NCI-H82 treated with DMSO at 0.1 percent for 48 hours (cell line): Measurements from ENCODE around the gene GNAQ.

Source experiments
- DNase-seq: peaks from one replicate; lab custom pipeline; 2025; ENCODE audit not compliant: unreplicated experiment; lab: John Stamatoyannopoulos, UW

The GNAQ gene

DNA sequence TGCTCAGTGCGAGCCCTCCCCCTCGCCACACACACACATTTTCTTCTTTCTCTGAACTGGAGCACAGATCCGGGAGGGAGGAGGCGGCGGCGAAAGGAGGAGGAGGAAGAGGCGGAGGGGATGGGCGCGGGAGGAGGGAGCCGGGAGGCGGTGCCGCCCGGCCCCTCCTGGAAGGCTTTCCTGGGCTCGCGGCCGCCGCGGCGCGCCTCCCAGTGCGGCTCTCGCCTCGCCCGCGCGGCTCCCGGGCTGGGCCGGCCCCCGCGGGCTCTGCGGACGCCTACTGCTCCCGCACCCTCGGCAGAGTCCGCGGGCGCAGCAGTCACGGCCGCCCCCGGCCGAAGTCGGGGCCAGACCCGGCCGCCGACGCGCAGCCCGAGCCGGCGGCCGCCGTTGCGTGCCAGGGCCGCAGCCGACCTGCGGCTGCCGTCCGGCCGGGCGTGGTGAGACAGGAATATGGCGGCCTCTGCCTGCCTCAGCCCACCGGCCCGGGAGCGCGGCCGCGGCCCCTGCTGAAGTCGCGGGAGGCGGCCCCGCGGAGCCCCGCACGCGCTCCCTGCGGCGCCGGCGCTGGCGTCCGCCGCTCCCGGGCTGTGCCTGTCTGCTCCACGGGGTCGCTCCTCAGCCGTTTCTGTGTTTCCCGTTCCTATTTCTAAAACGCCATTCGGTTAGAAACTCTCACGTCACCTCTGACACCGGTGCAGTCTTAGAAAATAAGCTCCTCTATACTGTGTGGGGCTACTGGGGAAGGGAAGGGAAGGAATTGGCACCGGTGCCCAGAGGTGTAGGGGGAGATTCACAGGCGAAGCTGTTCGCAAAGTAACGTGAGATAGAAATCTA lies 500 bp upstream of the GNAQ start:
- DNase-seq = peak; percentile 40

DNA sequence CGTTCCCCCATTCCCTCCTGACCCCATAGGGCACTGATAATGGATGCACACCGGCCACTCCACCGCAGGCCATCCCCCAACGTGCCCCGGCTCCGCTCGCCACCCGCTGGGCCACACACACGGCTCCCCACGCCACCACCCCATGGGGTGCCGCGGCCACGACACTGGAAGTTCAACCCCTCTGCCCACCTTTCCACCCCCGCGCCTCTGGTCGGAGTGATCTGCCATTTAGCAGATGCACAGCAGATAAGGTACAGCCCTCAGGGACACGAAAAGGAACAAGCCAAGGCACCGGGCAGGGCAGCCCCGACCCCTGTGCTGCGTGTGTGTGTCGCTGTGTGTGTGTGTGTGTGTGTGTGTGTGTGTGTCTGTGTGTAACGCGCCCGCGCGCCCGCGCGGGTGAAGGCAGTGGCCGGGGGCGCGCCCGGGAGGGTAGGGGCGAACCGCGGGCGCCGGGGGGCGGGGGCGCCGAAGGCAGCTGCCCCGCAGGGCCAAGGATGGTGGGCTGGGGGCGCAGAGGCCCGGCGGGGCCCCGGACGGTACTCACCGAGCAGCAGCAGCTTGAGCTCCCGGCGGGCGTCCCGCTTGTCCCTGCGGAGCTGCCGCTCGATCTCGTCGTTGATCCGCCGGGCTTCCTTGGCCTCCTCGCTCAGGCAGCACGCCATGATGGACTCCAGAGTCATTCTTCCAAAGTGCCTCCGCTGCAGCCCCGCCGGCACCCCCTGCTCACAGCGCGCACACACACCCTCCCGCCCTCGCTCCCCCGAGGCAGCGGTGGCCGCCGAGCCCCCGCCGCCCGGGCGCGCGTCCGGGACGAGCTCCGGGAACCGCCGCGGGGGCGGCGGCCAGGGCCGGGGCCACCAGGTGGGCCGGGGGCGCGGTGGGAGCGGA lies 813 bp downstream of the GNAQ start:
- peak; percentile 7 for DNase-seq

DNA sequence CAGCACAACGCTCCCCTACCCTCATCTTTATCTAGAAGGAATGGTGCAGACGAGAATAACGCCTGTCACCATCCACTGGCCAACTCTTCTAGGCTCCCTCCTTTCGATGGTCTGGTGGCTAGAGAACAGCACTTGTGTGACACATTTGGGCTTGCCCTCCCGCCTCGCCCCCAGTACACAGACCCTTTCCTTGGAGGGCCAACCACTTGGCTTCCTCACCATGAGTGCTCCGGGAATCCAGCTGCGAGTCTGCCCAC lies 1.4 kb downstream of the GNAQ start:
- DNase-seq = peak; percentile 2

DNA sequence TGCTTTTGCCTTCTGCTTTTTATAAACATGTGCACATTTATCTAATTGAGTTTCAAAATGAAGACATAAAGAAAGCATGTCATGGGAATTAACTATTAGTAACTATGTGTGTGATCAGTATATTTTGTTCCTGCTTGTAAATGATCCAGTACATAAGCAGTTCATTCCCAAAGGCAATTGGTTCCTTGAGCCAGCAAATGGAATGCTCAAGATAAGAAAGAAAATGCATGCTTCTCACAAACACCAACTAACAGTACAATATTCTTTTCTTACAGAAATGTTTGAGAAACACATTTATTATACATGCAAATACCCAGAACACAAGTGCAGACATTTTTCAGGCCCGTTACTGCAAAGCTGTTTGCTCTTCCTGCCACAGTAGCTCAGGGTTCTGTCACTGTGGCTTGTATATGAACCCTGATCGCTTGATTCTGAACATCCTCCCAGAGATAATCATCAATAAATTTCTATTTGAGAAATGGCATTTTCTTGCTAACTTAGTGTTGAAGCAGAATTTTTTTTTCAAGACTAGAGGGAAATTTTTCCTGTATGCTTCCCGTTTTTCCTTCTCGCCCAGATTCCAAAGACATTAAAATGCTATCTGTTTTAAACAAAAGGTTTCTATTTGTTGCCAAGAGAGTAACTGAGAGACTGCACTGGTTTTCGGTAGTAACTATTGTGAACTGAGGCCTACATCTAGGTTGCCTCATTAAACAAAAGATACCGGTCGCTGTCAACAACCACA lies 1.9 kb downstream of the GNAQ start:
- no peak for DNase-seq

DNA sequence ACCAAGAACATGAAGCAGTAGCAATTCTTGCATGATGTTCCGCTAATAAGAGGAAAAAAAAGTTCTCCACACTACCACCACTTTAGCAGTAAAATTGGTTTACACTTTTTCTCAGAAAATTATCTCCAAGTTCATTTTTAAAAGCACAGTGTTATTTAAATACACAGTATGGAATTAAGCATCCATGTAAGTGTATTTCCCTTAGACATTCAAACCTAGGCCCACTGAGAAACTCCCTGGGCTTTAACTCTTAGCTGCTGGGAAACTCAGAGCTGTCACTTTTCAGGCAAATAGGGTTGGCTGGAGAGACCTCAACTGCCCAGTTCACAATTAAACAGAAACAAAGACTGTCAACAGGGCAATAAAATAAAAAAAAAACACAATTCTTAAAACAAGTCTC lies 2.7 kb downstream of the GNAQ start:
- no peak for DNase-seq

DNA sequence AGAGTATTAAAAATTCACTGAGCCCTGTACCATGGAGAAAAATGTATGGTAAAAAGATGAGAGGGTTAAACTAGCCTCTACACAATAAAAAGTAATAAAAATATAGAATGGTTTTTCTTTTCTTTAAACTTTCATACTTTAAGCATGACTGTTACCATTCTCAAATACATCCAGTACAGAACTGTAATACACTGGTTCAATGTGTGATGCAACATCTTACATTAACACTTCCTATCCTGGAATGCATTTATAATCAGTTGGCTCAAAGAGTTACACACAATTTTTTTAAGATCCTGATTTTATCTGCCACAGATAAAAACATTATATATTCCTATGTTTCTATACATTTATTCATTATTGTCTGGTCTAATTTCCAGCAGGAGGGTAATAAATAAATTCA lies 4.7 kb downstream of the GNAQ start:
- DNase-seq = no peak

DNA sequence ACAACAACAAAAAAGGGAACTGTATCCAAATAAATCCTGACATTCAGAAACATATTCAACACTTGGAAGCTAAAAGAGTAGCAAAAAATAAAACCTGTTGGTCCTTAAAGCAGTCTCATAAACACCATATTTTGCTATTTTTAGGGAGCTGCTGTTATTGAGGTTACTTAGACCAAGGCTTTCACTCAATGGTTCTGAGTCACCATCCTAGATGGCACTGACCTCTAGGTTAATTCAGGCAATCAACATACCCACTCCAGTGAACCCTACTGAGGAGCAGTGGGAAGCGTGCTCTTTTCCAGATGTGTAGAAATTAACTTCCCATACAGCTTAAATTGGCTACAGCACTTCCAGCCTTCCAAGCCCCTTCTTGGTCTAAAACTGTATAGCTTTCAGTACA lies 5.2 kb downstream of the GNAQ start:
- DNase-seq = no peak

DNA sequence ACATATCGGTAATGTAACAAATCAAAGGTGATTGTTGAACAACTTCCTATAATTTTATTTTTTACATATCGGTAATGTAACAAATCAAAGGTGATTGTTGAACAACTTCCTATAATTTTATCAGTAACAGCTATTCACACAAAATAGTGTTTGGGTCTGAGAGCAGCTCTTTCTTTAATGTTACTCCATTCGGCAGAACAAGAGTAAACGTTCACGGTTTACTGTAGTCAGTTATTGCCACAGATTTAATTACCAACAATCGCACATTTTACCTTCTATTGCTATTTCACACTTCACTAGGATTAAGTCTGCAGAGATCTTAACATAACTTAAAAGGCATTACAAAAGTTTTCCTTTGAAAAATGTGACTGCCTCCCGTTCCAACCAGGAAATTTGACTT lies 6.4 kb downstream of the GNAQ start:
- no peak for DNase-seq

DNA sequence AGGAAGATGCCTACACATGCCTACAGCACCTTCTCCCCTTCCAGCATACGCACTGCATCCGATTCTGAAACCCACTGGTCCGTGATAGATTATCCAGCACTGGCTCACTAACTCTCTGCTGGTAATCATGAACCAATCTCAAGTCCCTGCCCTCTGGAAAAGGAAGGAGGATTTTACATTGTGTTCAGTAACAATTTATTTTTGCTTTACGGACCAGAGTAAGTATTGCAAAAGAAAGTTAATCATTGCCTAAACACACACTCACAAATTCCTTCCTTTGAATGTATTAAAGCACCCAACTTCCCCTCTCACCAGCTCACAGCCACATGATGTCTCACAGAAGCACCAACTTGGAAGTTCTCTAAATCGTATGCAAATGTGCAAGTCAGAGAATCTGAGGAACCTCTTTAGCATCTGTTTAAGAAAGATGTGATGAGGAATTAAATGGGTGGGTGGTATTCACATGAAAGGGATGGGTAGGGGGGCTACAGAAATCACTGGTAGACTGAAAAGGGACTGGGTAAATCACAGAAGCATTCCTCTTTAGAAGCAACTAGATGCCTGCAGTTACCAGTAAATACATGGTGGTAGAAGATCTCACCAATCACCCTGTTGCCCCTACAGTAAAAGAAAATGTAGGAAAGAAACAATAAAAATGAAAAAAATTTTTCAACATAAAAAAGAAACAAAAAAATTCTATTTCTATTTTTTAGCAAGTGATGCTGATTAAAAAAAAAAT lies 8.4 kb downstream of the GNAQ start:
- no peak for DNase-seq

DNA sequence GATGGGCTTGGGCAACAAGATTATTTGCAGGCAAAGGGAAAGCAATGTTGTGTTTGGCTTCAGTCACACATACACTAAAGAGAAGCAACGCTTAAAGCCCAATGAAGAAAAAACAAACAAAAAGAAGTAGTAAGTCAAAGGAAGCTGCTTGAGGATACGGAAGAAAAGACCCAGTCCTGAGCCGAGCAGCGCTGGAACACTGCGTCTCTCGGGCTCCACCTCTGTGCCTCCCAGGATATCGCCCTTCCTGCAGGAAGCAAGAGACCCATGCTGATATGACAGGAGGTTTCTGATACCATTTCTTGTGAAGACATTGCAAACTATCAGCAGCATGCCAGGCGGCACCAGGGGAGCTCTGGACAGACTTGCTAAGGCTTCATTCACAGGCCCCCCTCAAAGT lies 9.9 kb downstream of the GNAQ start:
- DNase-seq = no peak

DNA sequence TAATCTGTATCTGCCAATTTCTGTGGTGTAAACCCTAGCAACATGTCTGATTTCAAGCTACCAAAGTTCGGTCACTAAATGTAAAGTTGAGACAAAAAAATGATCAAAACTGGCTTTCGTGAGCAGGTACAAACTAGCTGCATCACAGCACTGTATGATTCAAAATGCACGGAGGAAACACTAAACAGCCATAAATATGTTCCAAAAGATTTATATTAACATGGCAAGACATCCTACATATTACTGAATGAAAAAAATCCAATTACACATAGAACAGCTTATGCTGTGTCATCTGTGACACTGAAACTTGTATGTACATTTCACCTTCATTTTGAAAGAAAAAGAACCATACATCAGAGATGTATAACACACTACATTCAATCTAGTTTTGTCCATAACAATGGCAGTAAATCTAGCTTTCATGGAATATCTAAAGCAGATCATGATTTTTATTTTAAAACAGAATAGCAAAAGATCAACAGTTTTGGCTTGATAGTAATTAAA lies 14.4 kb downstream of the GNAQ start:
- DNase-seq = no peak

DNA sequence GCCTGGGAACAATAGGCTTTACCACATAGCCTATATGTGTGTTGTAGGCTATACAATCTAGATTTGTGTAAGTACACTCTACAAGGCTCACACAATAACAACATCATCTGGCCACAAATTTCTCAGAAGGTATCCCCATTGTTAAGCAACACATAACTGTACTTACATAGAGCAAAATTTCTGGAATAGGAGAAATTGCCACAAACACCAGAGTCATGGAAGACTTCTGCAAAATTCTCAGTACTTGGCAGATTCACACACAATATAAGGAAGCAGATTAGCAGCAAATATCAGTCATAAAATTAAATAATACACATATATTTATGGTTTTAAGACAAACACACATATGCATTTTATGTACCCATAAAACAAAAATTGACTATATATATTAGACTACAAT lies 16.4 kb downstream of the GNAQ start:
- no peak for DNase-seq

DNA sequence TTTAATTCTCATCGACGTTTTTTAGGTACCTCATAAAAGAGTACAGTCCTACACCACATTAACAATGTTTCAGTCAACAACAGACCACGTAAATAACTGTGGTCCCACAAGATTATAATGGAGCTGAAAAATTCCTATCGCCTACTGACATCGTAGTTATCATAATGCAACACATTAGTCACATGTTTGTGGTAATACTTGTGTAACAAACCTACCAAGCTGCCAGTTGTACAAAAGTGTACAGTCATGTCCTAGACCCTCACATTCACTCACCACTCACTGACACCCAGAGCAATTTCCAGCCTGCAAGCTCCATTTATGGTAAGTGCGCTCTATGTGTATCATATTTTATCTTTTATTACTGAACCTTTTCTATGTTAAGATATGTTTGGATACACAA lies 16.8 kb downstream of the GNAQ start:
- no peak for DNase-seq

DNA sequence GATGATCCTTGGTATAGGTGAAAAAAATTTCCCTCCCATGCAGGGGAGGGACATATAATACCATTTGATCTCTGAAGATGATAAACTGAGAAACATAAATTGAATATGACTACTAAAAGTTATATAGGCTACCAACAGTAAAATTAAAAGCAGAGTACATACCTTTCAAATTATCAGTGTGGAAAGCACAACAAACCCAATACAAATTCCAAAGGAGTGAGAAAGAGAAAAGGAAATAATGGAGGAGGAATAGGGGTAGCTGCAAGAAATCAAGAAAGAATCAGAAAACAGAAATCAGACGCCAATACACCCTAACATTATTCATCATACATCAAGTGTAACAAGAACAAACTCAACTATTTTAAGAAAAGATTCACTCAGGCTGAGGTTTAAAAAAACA lies 17.7 kb downstream of the GNAQ start:
- DNase-seq = no peak

DNA sequence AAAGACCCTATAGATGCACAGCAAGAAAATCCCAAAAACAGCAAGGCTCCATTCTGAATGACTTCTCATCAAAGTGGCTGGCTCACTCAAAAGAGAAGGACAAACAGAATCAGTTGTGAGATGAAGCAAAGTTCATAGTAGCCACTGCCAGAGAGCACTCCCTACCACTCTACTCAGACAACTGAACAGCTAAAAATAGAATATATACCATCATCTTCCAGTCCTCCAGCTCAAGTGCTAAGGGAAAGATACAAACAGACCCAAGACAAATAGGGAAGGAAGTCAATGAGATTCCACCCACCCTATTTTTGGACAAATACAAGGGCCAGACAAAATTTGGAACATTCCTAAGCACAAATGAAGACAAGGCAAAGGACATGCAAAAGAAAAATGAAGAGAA lies 20.6 kb downstream of the GNAQ start:
- DNase-seq = no peak

DNA sequence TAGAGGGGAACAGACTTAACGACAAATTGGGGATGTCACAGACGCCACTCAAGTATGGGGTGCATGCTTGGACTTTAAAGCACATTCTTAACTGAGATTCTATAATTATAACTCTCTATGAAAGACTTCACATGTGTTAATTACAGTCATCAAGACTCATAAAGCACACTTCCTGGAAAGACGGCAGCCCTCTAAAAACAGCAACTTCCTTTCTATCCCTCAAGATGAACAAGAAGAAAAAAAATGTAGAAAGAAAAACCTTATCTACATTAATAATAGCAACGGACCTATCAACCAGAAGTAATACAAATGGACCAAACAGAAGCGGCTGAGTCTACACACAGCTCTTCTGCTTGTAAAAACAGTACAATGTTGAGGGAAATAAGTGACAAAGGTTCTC lies 21.2 kb downstream of the GNAQ start:
- DNase-seq = no peak

DNA sequence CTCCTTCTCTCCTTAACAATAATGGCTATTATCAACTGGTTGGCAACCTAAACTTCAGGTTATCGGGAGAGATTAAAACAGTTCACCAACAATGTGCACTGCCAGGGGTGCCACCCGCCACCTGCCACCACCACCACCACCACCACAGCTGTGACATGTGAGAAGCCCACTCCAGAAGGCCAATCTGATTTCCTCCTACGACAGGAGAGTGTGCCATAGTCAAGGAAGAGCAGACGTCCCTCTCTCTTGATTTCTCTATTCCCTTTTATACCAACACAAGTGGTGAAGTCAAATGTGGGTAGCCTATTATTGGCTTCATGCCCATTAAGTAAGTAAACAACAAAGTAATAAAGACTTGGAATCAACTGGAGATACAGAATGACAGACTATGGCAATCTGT lies 22.4 kb downstream of the GNAQ start:
- no peak for DNase-seq

DNA sequence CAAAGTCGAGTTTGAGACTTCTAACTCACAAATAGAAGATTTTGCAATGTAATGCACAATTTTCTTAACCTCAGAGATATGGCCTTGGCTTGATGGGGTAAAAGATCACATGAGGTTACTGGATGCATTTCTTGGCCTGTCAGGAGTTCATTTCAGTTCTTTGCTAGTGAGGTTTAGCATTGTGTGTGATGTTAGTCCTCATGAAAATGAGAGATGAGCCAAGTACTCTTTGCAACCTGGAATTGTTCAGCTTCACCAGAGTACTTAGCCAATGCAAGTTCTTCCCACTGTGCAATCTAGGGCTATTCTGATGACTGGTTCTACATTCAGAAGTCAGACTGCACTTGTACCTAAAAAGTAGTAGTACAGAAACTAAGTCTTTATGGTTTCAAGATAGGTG lies 24.9 kb downstream of the GNAQ start:
- DNase-seq = no peak

DNA sequence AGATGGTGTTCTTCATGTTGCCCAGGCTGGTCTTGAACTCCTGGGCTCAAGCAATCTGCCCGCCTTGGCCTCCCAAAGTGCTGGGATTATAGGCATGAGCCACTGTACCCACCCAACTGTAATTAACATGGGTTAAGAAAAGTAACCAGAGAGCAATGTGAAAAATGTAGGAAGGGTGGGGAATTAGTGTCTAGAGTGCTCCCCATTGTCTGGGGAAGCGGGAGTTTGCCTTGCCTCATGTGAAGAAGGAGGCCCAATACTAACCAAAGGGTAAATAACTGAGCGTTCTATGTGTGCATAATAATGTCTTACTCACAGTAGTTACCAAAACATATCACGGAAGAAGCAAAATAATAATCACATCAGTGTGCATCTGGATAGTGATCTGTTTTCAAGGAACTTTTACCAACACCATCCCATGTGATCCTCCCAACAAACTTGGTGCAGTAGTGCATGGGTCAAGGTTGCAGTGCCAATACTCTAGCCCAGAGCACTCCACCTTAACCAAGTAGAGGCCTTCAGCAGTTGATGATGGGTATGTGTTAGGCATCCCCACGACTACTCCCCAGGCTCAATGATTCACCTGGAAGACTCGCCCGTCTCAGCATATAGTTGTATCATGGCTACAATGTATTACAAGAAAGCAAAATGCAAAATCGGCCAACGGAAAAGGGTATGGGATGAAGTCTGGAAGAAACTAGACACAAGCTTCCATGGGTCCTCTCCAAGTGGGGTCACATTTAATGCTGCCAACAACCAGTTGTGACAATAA lies 26.2 kb downstream of the GNAQ start:
- no peak for DNase-seq

DNA sequence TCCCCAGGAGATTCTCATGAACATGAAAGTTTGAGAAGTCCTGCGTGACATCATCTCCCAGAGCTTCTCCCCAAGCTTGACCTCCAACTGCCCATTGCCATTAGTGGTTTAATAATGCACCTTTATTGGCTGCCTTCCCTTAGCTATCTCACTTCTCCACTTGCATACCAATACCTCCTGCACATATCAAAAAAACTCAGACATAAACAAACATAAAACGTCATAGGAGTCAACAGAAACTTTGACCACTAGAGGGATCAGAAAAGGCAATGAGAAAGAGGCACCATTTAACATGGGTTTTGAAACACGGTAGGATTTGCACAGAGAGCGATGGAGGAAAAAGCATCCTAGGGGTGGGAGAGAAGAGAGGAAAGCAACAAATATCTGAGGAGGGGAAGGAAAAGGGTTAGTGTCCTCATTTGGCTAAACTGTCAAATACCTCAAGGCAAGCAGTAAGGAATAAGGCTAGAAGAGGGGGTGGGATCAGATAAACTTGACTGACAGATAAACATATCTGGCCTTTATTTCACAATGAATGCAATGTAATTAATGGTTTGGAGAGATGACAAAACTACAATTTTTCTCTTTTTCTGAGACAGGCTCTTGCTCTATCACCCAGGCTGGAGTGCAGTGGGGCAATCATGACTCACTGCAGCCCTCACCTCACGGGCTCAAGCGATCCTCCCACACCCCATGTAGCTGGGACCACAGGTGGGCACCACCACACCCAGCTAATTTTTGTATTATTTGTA lies 27.0 kb downstream of the GNAQ start:
- no peak for DNase-seq
